HepG2 (cell line): ENCODE data around the gene GRAMD4. TPM values are rescaled to one million over a fixed set of nuclear protein-coding genes. Genes with fewer than 3 reads are reported as not detected.

Source experiments
- ARNT2 ChIP-seq: sonication (generic); formaldehyde crosslinking; IDR thresholded peaks from 2 replicates; pipeline ENCODE4 v1.8.0; 2022; ENCODE audit warnings: mild to moderate bottlenecking, low read depth, missing genetic modification reagents, moderate library complexity
- ETV6 ChIP-seq: sonication (generic); formaldehyde crosslinking; conservative IDR thresholded peaks from 2 replicates; pipeline ENCODE4 v1.4.0; 2020; ENCODE audit warnings: missing genetic modification reagents
- IKZF5 ChIP-seq: IDR thresholded peaks from 2 replicates; pipeline ENCODE4 v1.6.1; 2018; ENCODE audit warnings: missing genetic modification reagents, mild to moderate bottlenecking, missing compliant biosample characterization
- MBD4 ChIP-seq: IDR thresholded peaks from 2 replicates; pipeline ENCODE4 v1.6.1; 2012; ENCODE audit warnings: low read length, inconsistent platforms, borderline replicate concordance
- MXD1 ChIP-seq: sonication (generic); formaldehyde crosslinking; IDR thresholded peaks from 2 replicates; pipeline ENCODE4 v1.4.0; 2020; ENCODE audit warnings: mild to moderate bottlenecking, missing genetic modification reagents
- NFYC ChIP-seq: IDR thresholded peaks from 2 replicates; pipeline ENCODE4 v1.6.1; 2016; ENCODE audit warnings: missing genetic modification reagents, missing compliant biosample characterization
- NR2F6 ChIP-seq, 2 experiments: IDR thresholded peaks; 2 replicates each; pipeline ENCODE4 v1.6.1; 2016; ENCODE audit warnings: antibody characterized with exemption in 1 of 2, mild to moderate bottlenecking in 1 of 2
- SKI ChIP-seq: fragments of 450-650 bp; IDR thresholded peaks from one replicate; pipeline ENCODE4 v1.6.1; 2018; ENCODE audit warnings: mild to moderate bottlenecking; ENCODE audit not compliant: partially characterized antibody
- SP2 ChIP-seq: sonication (generic); formaldehyde crosslinking; IDR thresholded peaks from 2 replicates; pipeline ENCODE4 v1.5.1; 2020; ENCODE audit warnings: mild to moderate bottlenecking, missing genetic modification reagents
- WIZ ChIP-seq: sonication (generic); formaldehyde crosslinking; IDR thresholded peaks from 2 replicates; pipeline ENCODE4 v1.5.1; 2020; ENCODE audit warnings: mild to moderate bottlenecking, missing genetic modification reagents
- ZBTB25 ChIP-seq: IDR thresholded peaks from 2 replicates; pipeline ENCODE4 v1.6.1; 2018; ENCODE audit warnings: missing genetic modification reagents
- ZFP37 ChIP-seq: sonication (generic); formaldehyde crosslinking; IDR thresholded peaks from 2 replicates; pipeline ENCODE4 v1.4.0; 2020; ENCODE audit warnings: missing genetic modification reagents, borderline replicate concordance
- ZNF430 ChIP-seq: sonication (generic); formaldehyde crosslinking; IDR thresholded peaks from 2 replicates; pipeline ENCODE4 v1.9.0; 2021; ENCODE audit warnings: mild to moderate bottlenecking, missing genetic modification reagents
- ZNF678 ChIP-seq: sonication (generic); formaldehyde crosslinking; IDR thresholded peaks from 2 replicates; pipeline ENCODE4 v1.4.0; 2020; ENCODE audit warnings: mild to moderate bottlenecking, missing genetic modification reagents
- ZNF878 ChIP-seq: sonication (generic); formaldehyde crosslinking; IDR thresholded peaks from 2 replicates; pipeline ENCODE4 v1.8.1; 2023; ENCODE audit warnings: mild to moderate bottlenecking, missing genetic modification reagents, moderate library complexity
- polyA plus RNA-seq, 8 experiments: library from polyadenylated mRNA; depleted of rRNA in 3 of 8; stranded (reverse) in 7 of 8; unstranded in 1 of 8; fragments of >200 nt; fragmentation: Illumina TruSeq in 4 of 8; extraction: Trizol in 4 of 8; gene quantifications; 2 replicates each; pipeline versions ENCODE4 v1.2.1 to v1.2.3, GENCODE V29; 2011 to 2016; ENCODE audit warnings: low read depth in 4 of 8, missing spikeins in 1 of 8, mixed read lengths in 1 of 8; ENCODE audit not compliant: insufficient read depth in 1 of 8
- total RNA-seq, 5 experiments: library from RNA; depleted of rRNA; stranded (reverse); fragments of >200 nt; fragmentation: Illumina TruSeq; extraction: Trizol; gene quantifications; 2 replicates each; pipeline ENCODE4 v1.2.3, GENCODE V29; 2016; ENCODE audit warnings: low read depth in 1 of 5
- TF ChIP-seq, protein P1 (sequence below): sonication (generic); formaldehyde crosslinking; IDR thresholded peaks from 2 replicates; pipeline ENCODE4 v1.4.0; 2020; ENCODE audit warnings: mild to moderate bottlenecking, missing genetic modification reagents
- TF ChIP-seq, protein P2 (sequence below): sonication (generic); formaldehyde crosslinking; IDR thresholded peaks from 2 replicates; pipeline ENCODE4 v1.5.1; 2020; ENCODE audit warnings: mild to moderate bottlenecking, missing genetic modification reagents, borderline replicate concordance
- TF ChIP-seq, protein P3 (sequence below): sonication (generic); formaldehyde crosslinking; IDR thresholded peaks from 2 replicates; pipeline ENCODE4 v1.5.0; 2020; ENCODE audit warnings: mild to moderate bottlenecking, low read depth, missing genetic modification reagents, borderline replicate concordance

The GRAMD4 gene
- total and polyA plus RNA-seq, 2 of the 13 experiments (the other 11 are each of a cell fraction or from before 2014, with no cell fraction given), result 15.2 to 15.7 TPM

DNA sequence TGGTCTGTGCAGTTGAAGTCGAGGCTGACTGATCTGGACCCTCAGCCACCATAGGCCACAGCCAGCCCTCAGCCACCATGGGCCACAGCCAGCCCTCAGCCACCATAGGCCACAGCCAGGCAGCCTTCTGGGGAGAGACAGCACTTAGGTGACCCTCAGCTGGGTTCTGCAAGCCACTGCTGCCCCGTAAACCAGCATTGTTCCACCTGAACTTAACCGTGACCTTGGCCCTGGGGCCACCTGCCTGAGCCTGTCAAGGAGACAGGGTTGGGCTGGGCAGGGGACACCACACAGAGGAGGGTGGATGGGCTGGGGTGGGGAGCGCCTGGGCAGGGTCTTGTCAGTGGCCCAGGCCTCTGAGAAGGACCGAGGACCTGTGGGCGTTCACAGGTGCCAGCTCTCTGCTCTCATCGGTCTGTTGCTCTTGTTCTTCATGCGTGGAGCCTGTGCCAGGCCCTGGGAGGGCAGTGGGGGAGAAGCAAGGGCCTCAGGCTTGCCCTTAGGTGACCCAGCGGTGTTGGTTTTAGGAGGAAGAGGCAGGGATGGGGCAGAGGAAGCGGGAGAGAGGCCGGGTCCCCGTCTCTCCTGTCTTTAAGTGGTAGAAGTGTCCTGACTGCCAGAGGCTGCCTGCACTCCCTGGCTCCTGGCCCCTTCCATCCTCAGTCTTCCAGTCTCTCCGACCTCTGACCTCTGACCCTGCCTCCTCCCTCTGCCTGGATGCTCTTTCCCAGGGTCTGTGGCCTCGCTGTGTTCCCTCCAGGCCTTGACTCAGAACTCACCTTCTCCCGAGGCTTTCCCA lies 36.9 kb downstream of the GRAMD4 start (continued):
- TF ChIP-seq, protein P1, sequence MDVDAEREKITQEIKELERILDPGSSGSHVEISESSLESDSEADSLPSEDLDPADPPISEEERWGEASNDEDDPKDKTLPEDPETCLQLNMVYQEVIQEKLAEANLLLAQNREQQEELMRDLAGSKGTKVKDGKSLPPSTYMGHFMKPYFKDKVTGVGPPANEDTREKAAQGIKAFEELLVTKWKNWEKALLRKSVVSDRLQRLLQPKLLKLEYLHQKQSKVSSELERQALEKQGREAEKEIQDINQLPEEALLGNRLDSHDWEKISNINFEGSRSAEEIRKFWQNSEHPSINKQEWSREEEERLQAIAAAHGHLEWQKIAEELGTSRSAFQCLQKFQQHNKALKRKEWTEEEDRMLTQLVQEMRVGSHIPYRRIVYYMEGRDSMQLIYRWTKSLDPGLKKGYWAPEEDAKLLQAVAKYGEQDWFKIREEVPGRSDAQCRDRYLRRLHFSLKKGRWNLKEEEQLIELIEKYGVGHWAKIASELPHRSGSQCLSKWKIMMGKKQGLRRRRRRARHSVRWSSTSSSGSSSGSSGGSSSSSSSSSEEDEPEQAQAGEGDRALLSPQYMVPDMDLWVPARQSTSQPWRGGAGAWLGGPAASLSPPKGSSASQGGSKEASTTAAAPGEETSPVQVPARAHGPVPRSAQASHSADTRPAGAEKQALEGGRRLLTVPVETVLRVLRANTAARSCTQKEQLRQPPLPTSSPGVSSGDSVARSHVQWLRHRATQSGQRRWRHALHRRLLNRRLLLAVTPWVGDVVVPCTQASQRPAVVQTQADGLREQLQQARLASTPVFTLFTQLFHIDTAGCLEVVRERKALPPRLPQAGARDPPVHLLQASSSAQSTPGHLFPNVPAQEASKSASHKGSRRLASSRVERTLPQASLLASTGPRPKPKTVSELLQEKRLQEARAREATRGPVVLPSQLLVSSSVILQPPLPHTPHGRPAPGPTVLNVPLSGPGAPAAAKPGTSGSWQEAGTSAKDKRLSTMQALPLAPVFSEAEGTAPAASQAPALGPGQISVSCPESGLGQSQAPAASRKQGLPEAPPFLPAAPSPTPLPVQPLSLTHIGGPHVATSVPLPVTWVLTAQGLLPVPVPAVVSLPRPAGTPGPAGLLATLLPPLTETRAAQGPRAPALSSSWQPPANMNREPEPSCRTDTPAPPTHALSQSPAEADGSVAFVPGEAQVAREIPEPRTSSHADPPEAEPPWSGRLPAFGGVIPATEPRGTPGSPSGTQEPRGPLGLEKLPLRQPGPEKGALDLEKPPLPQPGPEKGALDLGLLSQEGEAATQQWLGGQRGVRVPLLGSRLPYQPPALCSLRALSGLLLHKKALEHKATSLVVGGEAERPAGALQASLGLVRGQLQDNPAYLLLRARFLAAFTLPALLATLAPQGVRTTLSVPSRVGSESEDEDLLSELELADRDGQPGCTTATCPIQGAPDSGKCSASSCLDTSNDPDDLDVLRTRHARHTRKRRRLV (CRISPR knock-in tag), result no peak
- no peak for TF ChIP-seq ZNF430 (CRISPR knock-in tag)
- peak; percentile 61 for TF ChIP-seq SKI
- TF ChIP-seq SP2 (CRISPR knock-in tag), result no peak
- TF ChIP-seq NFYC (CRISPR knock-in tag), result no peak
- TF ChIP-seq WIZ (CRISPR knock-in tag), result no peak
- TF ChIP-seq, protein P2, sequence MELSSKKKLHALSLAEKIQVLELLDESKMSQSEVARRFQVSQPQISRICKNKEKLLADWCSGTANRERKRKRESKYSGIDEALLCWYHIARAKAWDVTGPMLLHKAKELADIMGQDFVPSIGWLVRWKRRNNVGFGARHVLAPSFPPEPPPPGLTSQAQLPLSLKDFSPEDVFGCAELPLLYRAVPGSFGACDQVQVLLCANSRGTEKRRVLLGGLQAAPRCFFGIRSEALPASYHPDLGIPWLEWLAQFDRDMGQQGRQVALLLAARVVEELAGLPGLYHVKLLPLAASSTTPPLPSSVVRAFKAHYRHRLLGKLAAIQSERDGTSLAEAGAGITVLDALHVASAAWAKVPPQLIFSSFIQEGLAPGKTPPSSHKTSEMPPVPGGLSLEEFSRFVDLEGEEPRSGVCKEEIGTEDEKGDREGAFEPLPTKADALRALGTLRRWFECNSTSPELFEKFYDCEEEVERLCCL (CRISPR knock-in tag), result no peak
- no peak for TF ChIP-seq NR2F6 (IDR thresholded peaks at IDR 0.05)
- TF ChIP-seq NR2F6 (CRISPR knock-in tag; IDR thresholded peaks at IDR 0.05), result 0 out of 2 replicates have a peak, but pooled peaks have one; percentile 26
- TF ChIP-seq, protein P3, sequence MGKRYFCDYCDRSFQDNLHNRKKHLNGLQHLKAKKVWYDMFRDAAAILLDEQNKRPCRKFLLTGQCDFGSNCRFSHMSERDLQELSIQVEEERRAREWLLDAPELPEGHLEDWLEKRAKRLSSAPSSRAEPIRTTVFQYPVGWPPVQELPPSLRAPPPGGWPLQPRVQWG (CRISPR knock-in tag), result no peak
- TF ChIP-seq ETV6, result no peak
- TF ChIP-seq ZBTB25 (CRISPR knock-in tag), result no peak
- TF ChIP-seq MBD4, result no peak
- TF ChIP-seq MXD1 (CRISPR knock-in tag), result no peak
- TF ChIP-seq ZNF678 (CRISPR knock-in tag), result no peak
- no peak for TF ChIP-seq ZNF878 (CRISPR knock-in tag)
- TF ChIP-seq IKZF5 (CRISPR knock-in tag), result no peak
- TF ChIP-seq ARNT2, result no peak
- no peak for TF ChIP-seq ZFP37 (CRISPR knock-in tag)
